Mesenchymal stem cell (in vitro differentiated cells and primary cell): ENCODE measurements around the gene ZNF502.

Experiments
- DNase-seq: peaks from one replicate; pipeline ENCODE4 v3.0.0-alpha.2; 2013
- H2AFZ ChIP-seq: one replicate; pipeline ENCODE4 v1.6.1; 2013; ENCODE audit warnings: low read depth, mild to moderate bottlenecking, control low read depth, inconsistent platforms, low read length, moderate library complexity
- H2AK5ac ChIP-seq: 2 replicates; pipeline ENCODE4 v1.6.1; 2013; ENCODE audit warnings: low read length, moderate library complexity, mild to moderate bottlenecking, inconsistent platforms; ENCODE audit not compliant: severe bottlenecking
- H2BK120ac ChIP-seq: one replicate; pipeline ENCODE4 v1.6.1; 2013; ENCODE audit warnings: low read depth, mild to moderate bottlenecking, inconsistent platforms, low read length, moderate library complexity
- H2BK12ac ChIP-seq, 2 experiments: one replicate each; pipeline ENCODE4 v1.6.1; 2013; ENCODE audit warnings: inconsistent platforms in 2 of 2, low read length in 2 of 2, mild to moderate bottlenecking in 2 of 2, moderate library complexity in 2 of 2, control low read depth in 1 of 2
- H2BK15ac ChIP-seq: one replicate; pipeline ENCODE4 v1.6.1; 2013; ENCODE audit warnings: mild to moderate bottlenecking, low read depth, inconsistent platforms; ENCODE audit not compliant: poor library complexity, severe bottlenecking
- H2BK5ac ChIP-seq: 2 replicates; pipeline ENCODE4 v1.6.1; 2013; ENCODE audit warnings: low read depth, mild to moderate bottlenecking, low read length, control low read depth, inconsistent platforms; ENCODE audit not compliant: poor library complexity, severe bottlenecking
- H3K14ac ChIP-seq, 2 experiments: one replicate each; pipeline ENCODE4 v1.6.1; 2013; ENCODE audit warnings: inconsistent platforms in 2 of 2, low read length in 2 of 2, control low read depth in 1 of 2, mild to moderate bottlenecking in 1 of 2, moderate library complexity in 1 of 2
- H3K18ac ChIP-seq, 2 experiments: one replicate each; pipeline ENCODE4 v1.6.1; 2013; ENCODE audit warnings: inconsistent platforms in 2 of 2, low read length in 2 of 2, control low read depth in 1 of 2, low read depth in 1 of 2, mild to moderate bottlenecking in 1 of 2
- H3K23ac ChIP-seq, 2 experiments: one replicate each; pipeline ENCODE4 v1.6.1; 2013; ENCODE audit warnings: inconsistent platforms in 2 of 2, low read length in 2 of 2, mild to moderate bottlenecking in 2 of 2, moderate library complexity in 2 of 2, control low read depth in 1 of 2
- H3K27ac ChIP-seq: 2 replicates; pipeline ENCODE4 v1.5.1; 2013; ENCODE audit warnings: mild to moderate bottlenecking, moderate library complexity, low read length, control low read depth, inconsistent platforms; ENCODE audit not compliant: poor library complexity, severe bottlenecking
- H3K27me3 ChIP-seq, 2 experiments: 2 replicates each; pipeline versions ENCODE4 v1.6.1 to v1.7.0; 2013; ENCODE audit warnings: low read length in 2 of 2, mild to moderate bottlenecking in 2 of 2, moderate library complexity in 2 of 2, control low read depth in 1 of 2, inconsistent platforms in 1 of 2; ENCODE audit not compliant: control insufficient read depth in 1 of 2, insufficient read depth in 1 of 2
- H3K36me3 ChIP-seq, 2 experiments: 2 replicates each; pipeline versions ENCODE4 v1.6.1 to v1.7.0; 2013; ENCODE audit warnings: low read length in 2 of 2, control low read depth in 1 of 2, inconsistent platforms in 1 of 2, low read depth in 1 of 2, mild to moderate bottlenecking in 1 of 2; ENCODE audit not compliant: insufficient read depth in 2 of 2, control insufficient read depth in 1 of 2
- H3K4ac ChIP-seq, 2 experiments: one replicate each; pipeline ENCODE4 v1.6.1; 2013; ENCODE audit warnings: inconsistent platforms in 2 of 2, low read length in 2 of 2, mild to moderate bottlenecking in 2 of 2, moderate library complexity in 2 of 2, control low read depth in 1 of 2, low read depth in 1 of 2
- H3K4me1 ChIP-seq: 2 replicates; pipeline ENCODE4 v1.6.1; 2013; ENCODE audit warnings: low read depth, low read length, control low read depth; ENCODE audit not compliant: control insufficient read depth, insufficient read depth
- H3K4me2 ChIP-seq: 2 replicates; pipeline ENCODE4 v1.6.1; 2013; ENCODE audit warnings: low read length, mild to moderate bottlenecking, inconsistent platforms; ENCODE audit not compliant: poor library complexity, severe bottlenecking
- H3K4me3 ChIP-seq, 2 experiments: 2 replicates each; pipeline versions ENCODE4 v1.5.1 to v1.7.0; 2013; ENCODE audit warnings: low read length in 2 of 2, mild to moderate bottlenecking in 2 of 2, control low read depth in 1 of 2, low read depth in 1 of 2; ENCODE audit not compliant: insufficient read depth in 1 of 2
- H3K79me1 ChIP-seq: replicated peaks from 2 replicates; pipeline ENCODE4 v1.6.1; 2013; ENCODE audit warnings: mild to moderate bottlenecking, control low read depth, low read length, inconsistent platforms; ENCODE audit not compliant: poor library complexity, severe bottlenecking
- H3K9ac ChIP-seq: 2 replicates; pipeline ENCODE4 v1.7.0; 2013; ENCODE audit warnings: mild to moderate bottlenecking, low read length, moderate library complexity
- H3K9me3 ChIP-seq: 2 replicates; pipeline ENCODE4 v1.7.0; 2013; ENCODE audit warnings: mild to moderate bottlenecking, low read length; ENCODE audit not compliant: control insufficient read depth
- H4K8ac ChIP-seq: one replicate; pipeline ENCODE4 v1.6.1; 2013; ENCODE audit warnings: inconsistent platforms, mild to moderate bottlenecking, low read length, moderate library complexity
- H4K91ac ChIP-seq: one replicate; pipeline ENCODE4 v1.6.1; 2013; ENCODE audit warnings: mild to moderate bottlenecking, low read length, inconsistent platforms
- WGBS: methylation state at CpG from one replicate; pipeline ENCODE4 v1.1.7; 2013; ENCODE audit warnings: mixed read lengths; 5-methylcytosine and 5-hydroxymethylcytosine counted together

ZNF502 gene

DNA sequence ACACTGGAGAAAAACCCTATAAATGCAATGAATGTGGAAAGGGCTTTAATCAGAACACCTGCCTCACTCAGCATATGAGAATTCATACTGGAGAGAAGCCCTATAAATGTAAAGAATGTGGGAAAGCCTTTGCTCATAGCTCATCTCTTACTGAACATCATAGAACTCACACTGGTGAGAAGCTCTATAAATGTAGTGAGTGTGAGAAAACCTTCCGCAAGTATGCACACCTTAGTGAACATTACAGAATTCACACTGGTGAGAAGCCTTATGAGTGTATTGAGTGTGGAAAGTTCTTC, 9.6 kb downstream of the ZNF502 start:
- H2BK5ac ChIP-seq = no peak overlapping the region
- no peak overlapping the region for H3K14ac ChIP-seq
- no peak overlapping the region for H3K4ac ChIP-seq
- peaks cover 15 to 52% of the 10 kb centered on the region in 2 experiments for H3K36me3 ChIP-seq
- no peak overlapping the region for H2BK120ac ChIP-seq
- no peak overlapping the region for H4K91ac ChIP-seq
- peaks cover 10% of the 10 kb centered on the region for H3K79me1 ChIP-seq
- H3K4me3 ChIP-seq = peak overlapping the region in 1 of 2 experiments; percentile 70
- no peaks in the 10 kb centered on the region for H3K4me1 ChIP-seq
- H3K9me3 ChIP-seq = peaks cover 96% of the 10 kb centered on the region
- H2AFZ ChIP-seq = no peak overlapping the region
- no peak overlapping the region for H2BK12ac ChIP-seq
- no peak overlapping the region for H3K18ac ChIP-seq
- no peaks in the 10 kb centered on the region for H3K27me3 ChIP-seq
- H3K4me2 ChIP-seq = no peak overlapping the region
- H3K9ac ChIP-seq = no peak overlapping the region
- H3K23ac ChIP-seq = no peak overlapping the region
- H3K27ac ChIP-seq = no peak overlapping the region
- H2AK5ac ChIP-seq = no peak overlapping the region
- H4K8ac ChIP-seq = no peak overlapping the region
- H2BK15ac ChIP-seq = no peak overlapping the region
- no CpG with 5 or more reads among the region's 1 CpG for WGBS
- no peak for DNase-seq

DNA sequence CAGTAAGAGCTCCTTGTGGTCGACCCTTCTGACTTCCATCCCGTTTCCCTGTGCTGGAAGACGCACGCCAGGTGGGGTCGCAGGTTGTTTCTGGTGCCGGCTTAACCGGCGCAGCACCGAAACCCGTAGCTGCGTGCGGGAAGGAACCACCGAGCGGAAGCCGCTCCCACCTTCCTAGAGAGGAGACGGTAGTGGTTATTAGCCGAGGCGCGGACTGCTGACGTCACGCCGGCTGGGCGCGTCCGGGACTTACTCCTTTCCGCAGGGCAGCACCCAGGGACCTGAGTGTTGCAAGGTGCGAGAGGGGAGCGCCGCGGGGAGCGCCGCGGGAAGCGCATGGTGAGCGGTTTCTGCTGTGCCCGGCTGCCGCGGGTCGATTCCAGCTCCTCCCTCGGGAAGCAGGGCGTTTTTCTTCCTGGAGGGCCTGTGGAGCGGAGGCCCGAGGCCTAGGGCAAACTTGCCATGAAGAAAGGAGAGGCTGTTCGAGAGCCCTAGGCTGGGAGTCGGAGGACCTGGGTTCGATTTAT, 17.0 kb downstream of the ZNF502 start, which contains the start of gene ZNF501:
Gene ZNF501, plus strand, starts transcription at position 252 of the 527 bp plus-strand sequence. CDS start 4,787 bp downstream, outside the sequence.
- H2AK5ac ChIP-seq = no peak within 1 kb of the TSS
- no peak within 1 kb of the TSS for H2BK5ac ChIP-seq
- no peak within 1 kb of the TSS for H2BK12ac ChIP-seq
- H3K4ac ChIP-seq = peak within 1 kb of the TSS in 1 of 2 experiments; percentile 34
- H3K4me1 ChIP-seq = no peaks in the 10 kb centered on the region
- H3K4me3 ChIP-seq = peak within 1 kb of the TSS; percentile 41 to 89
- H3K9ac ChIP-seq = peak within 1 kb of the TSS; percentile 90
- 6% methylated on average over 46 of the region's 46 CpGs for WGBS
- no peaks in the 10 kb centered on the region for H3K79me1 ChIP-seq
- H3K14ac ChIP-seq = no peak within 1 kb of the TSS
- H3K9me3 ChIP-seq = peaks cover 91% of the 10 kb centered on the region
- H3K18ac ChIP-seq = no peak within 1 kb of the TSS
- no peak within 1 kb of the TSS for H2BK15ac ChIP-seq
- peaks cover 0 to 39% of the 10 kb centered on the region in 2 experiments for H3K36me3 ChIP-seq
- H3K23ac ChIP-seq = no peak within 1 kb of the TSS
- H3K4me2 ChIP-seq = peak within 1 kb of the TSS; percentile 5
- H4K8ac ChIP-seq = peak within 1 kb of the TSS; percentile 78
- H3K27me3 ChIP-seq = no peaks in the 10 kb centered on the region
- no peak within 1 kb of the TSS for H2BK120ac ChIP-seq
- peak within 1 kb of the TSS; percentile 72 for H2AFZ ChIP-seq
- peak; percentile 68 for DNase-seq
- H4K91ac ChIP-seq = peak within 1 kb of the TSS; percentile 18
- no peak within 1 kb of the TSS for H3K27ac ChIP-seq

DNA sequence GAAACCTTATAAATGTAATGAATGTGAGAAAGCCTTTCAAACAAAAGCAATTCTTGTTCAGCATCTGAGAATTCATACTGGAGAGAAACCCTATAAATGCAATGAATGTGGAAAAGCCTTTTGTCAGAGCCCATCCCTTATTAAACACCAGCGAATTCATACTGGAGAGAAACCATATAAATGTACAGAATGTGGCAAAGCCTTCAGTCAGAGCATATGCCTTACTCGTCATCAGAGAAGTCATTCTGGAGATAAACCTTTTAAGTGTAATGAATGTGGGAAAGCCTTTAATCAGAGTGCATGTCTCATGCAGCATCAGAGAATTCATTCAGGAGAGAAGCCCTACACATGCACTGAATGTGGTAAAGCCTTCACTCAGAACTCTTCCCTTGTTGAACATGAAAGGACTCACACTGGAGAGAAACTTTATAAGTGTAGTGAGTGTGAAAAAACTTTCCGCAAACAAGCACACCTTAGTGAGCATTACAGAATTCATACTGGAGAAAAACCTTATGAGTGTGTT, 22.2 kb downstream of the ZNF502 start:
- Histone ChIP-seq H3K36me3 (peaks cover 0 to 58% of the 10 kb centered on the region in 2 experiments), H3K9me3 (peaks cover 93% of the 10 kb centered on the region), H2BK15ac (no peak overlapping the region), H2AK5ac (no peak overlapping the region), H3K4me3 (peak overlapping the region in 1 of 2 experiments; percentile 9), H2BK5ac (no peak overlapping the region), H3K4ac (no peak overlapping the region), H3K4me1 (no peaks in the 10 kb centered on the region), H3K27me3 (no peaks in the 10 kb centered on the region), H2AFZ (no peak overlapping the region), H2BK120ac (no peak overlapping the region), H3K4me2 (no peak overlapping the region), H3K27ac (no peak overlapping the region), H4K8ac (no peak overlapping the region), H3K9ac (no peak overlapping the region), H3K79me1 (no peaks in the 10 kb centered on the region), H4K91ac (no peak overlapping the region), H3K18ac (no peak overlapping the region), H3K23ac (no peak overlapping the region), H3K14ac (no peak overlapping the region), H2BK12ac (no peak overlapping the region)
- 65% methylated on average over 2 of the region's 3 CpGs for WGBS
- no peak for DNase-seq

DNA sequence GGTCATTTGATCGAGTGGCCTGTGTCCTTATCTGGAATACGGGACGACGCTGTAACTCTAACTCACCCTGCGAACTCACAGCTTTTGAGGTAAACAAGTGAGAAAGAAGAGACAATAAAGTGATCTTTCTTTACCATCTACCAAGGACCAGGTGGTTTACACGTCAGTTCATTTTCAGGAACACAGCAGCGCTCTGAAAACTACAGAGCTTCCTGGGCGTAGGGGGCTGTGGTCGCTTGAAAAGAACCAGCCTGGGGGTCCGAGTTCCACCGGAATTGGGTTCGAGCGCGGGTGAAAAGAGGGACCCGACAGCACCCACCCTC, 48.6 kb downstream of the ZNF502 start:
- H2BK5ac ChIP-seq = no peak overlapping the region
- peak overlapping the region; percentile 59 to 78 for H3K18ac ChIP-seq
- H2AFZ ChIP-seq = peak overlapping the region; percentile 83
- H3K36me3 ChIP-seq = peaks cover 6 to 22% of the 10 kb centered on the region in 2 experiments
- H3K9ac ChIP-seq = peak overlapping the region; percentile 96
- peak overlapping the region; percentile 80 for H2BK15ac ChIP-seq
- peaks cover 37% of the 10 kb centered on the region for H3K79me1 ChIP-seq
- H3K14ac ChIP-seq = peak overlapping the region in 1 of 2 experiments; percentile 41
- H3K4ac ChIP-seq = peak overlapping the region in 1 of 2 experiments; percentile 56
- no peak overlapping the region for H2BK120ac ChIP-seq
- no peaks in the 10 kb centered on the region for H3K27me3 ChIP-seq
- no peak overlapping the region for H4K91ac ChIP-seq
- H4K8ac ChIP-seq = peak overlapping the region; percentile 90
- 10% methylated on average over 14 of the region's 15 CpGs for WGBS
- no peak overlapping the region for H2AK5ac ChIP-seq
- peak overlapping the region; percentile 70 for H3K4me2 ChIP-seq
- no peak overlapping the region for H2BK12ac ChIP-seq
- peak overlapping the region; percentile 38 for H3K27ac ChIP-seq
- no peak for DNase-seq
- H3K4me1 ChIP-seq = peaks cover 2% of the 10 kb centered on the region
- H3K4me3 ChIP-seq = peak overlapping the region; percentile 69 to 94
- peaks cover 29% of the 10 kb centered on the region for H3K9me3 ChIP-seq
- H3K23ac ChIP-seq = no peak overlapping the region
